Motor neuron (in vitro differentiated cells): ENCODE results near the gene STKLD1. TPM values are rescaled to one million over a fixed set of nuclear protein-coding genes. Genes with fewer than 3 reads are reported as not detected.

ENCODE experiments used
- ATAC-seq, 8 experiments: fragments of 200-7000 bp; cut with Tn5 transposase; replicated peaks in 6 of 8; 2 replicates each; pipeline ENCODE4 v1.8.0; 2021; ENCODE audit warnings: mild to moderate bottlenecking in 8 of 8, moderate library complexity in 8 of 8
- H3K27ac ChIP-seq, 2 donors: fragments of 250-450 bp; sonication (Bioruptor Pico); 2 replicates each; pipeline ENCODE4 v1.9.0; 2021; ENCODE audit warnings: antibody characterized with exemption in 2 of 2, mild to moderate bottlenecking in 2 of 2, moderate library complexity in 1 of 2
- H3K4me1 ChIP-seq, 2 donors: fragments of 250-450 bp; sonication (Bioruptor Pico); replicated peaks in 1 of 2; 2 replicates each; pipeline ENCODE4 v1.6.1; 2021; ENCODE audit warnings: antibody characterized with exemption in 2 of 2, mild to moderate bottlenecking in 2 of 2, moderate library complexity in 1 of 2
- H3K4me3 ChIP-seq, 5 donors: fragments of 250-450 bp; sonication (Bioruptor Pico); 2 replicates each; pipeline ENCODE4 v1.9.0; 2021; ENCODE audit warnings: antibody characterized with exemption in 5 of 5, mild to moderate bottlenecking in 5 of 5, moderate library complexity in 4 of 5
- WGBS, 10 experiments: fragments of 450-650 bp; shearing (Covaris generic); methylation state at CpG; one replicate each; pipeline ENCODE4 v1.0.0; 2022; 5-methylcytosine and 5-hydroxymethylcytosine counted together
- in situ Hi-C, 9 experiments: fragments of 400-800 bp; cut with MboI; loops; one replicate each; pipeline ENCODE4 v1.15.0; 2021; ENCODE audit warnings: low sequenced_read_pairs in 9 of 9, low pct_unique_long_range_greater_than_20kb in 2 of 9; ENCODE audit not compliant: unreplicated experiment in 9 of 9
- total RNA-seq, 8 experiments: library from RNA; unstranded; fragments of 300-600 nt; gene quantifications; 2 replicates each; pipeline versions ENCODE4 v1.2.3 to v1.2.4, GENCODE V29; 2022

Gene STKLD1
- total RNA-seq, 8 experiments from 2014 or later: 1.1 to 6.1 (median 3.1) TPM

- Histone ChIP-seq H3K4me1 (no peaks in the 10 kb centered on the region), H3K4me3 (no peak overlapping the region), H3K27ac (no peak overlapping the region)
- peak; percentile 28 to 78 (median 48) for ATAC-seq
- WGBS, 10 experiments: 0 to 30% (median 20%) methylated on average over 1 to 7 of the region's 14 CpGs; no CpG with 5 or more reads in 5 of the 10 experiments
- in situ Hi-C loops: no loop called here
These were observed 20.8 kb downstream of the STKLD1 start for GRCh38 chr9:133396952-133397351.

DNA sequence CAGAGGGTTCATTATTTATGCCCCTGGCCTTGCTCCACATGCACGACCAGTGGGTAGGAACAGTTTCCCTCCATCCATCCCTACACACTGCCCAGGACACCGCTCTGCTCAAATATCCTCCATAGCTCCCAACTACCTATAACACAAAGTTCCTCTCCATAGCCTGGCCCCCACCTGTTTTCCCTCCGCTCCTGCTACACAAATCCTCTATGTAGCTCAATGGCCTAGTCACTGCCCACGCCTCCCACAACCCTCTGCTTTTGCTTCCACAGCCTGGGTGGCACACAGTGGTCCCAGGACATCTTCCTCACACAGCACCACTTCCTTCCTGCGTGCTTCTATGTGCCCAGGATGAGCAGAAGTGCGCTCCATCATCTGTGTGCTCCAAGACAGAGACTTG is 21.2 kb downstream of the STKLD1 start:
- no peak overlapping the region for H3K4me3 ChIP-seq
- peak in 3 of 8 experiments; percentile 4 to 7 (median 6) for ATAC-seq
- H3K4me1 ChIP-seq: no peaks in the 10 kb centered on the region
- in situ Hi-C loops: no loop called here
- WGBS, 10 experiments: 30 to 100% (median 76%) methylated on average over 1 to 4 of the region's 6 CpGs; no CpG with 5 or more reads in 2 of the 10 experiments
- H3K27ac ChIP-seq: no peak overlapping the region

DNA sequence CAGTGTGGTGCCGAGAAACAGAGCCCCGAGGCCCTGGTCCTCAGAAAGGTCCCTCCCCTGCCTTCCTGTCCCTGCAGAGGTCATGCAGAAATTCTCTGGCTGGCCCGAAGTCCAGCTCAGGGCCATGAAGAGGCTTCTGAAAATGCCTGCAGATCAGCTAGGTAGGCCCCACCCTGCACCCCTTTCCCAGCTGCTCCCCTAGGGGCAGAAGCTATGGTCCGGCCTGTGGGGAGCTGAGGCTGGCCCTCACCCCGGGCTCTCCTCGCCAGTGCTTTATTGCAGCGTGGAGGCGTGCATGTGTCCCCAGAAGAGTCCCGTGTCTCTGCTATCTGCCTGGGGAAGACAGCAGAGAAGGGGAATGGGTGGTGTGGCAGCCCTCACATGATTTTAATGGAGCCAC is 21.7 kb downstream of the STKLD1 start:
- no peak for ATAC-seq
- Histone ChIP-seq H3K27ac (no peak overlapping the region), H3K4me3 (no peak overlapping the region), H3K4me1 (no peaks in the 10 kb centered on the region)
- 0 to 100% (median 80%) methylated on average over 1 to 4 of the region's 9 CpGs; no CpG with 5 or more reads in 5 of the 10 experiments for WGBS, 10 experiments
- in situ Hi-C loops: no loop called here

DNA sequence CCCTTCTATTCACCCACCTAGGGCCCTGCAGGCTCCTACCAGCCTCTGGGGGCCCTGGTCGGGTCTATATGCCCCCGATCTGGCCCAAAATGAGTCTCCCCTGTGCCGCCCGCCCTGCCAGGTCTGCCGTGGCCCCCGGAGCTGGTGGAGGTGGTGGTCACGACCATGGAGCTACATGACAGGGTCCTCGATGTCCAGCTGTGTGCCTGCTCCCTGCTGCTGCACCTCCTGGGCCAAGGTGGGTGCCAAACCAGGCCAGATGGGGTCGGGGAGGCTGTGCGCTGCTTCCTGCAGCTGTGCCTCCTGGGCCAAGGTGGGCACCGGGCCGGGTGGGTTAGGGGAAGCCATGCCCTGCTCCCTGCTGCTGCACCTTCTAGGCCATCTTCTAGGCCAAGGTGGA is 24.1 kb downstream of the STKLD1 start:
- no peak for ATAC-seq
- in situ Hi-C loops: no loop called here
- WGBS, 10 experiments: 100% methylated on average over 2 of the region's 12 CpGs; no CpG with 5 or more reads in 9 of the 10 experiments
- no peaks in the 10 kb centered on the region for H3K4me1 ChIP-seq
- H3K27ac ChIP-seq: no peak overlapping the region
- no peak overlapping the region for H3K4me3 ChIP-seq

DNA sequence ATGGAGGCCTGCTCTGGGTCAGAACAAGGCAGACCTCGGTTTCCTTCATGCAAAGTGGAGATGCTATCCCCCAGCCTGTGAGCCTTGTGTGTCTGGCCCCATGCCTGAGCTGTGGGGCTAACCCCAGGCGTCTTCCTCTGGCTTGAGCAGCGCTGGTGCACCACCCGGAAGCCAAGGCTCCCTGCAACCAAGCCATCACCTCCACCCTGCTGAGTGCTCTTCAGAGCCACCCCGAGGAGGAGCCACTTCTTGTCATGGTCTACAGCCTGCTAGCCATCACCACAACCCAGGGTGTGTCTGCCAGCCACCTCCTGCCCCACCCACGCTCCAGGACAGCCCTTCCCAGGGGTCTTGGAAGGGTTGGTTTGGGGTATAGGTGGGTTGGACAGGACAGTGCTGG is 25.4 kb downstream of the STKLD1 start:
- no peak overlapping the region for H3K27ac ChIP-seq
- no peak overlapping the region for H3K4me3 ChIP-seq
- WGBS, 10 experiments: 60 to 100% (median 95%) methylated on average over 1 to 3 of the region's 6 CpGs; no CpG with 5 or more reads in 7 of the 10 experiments
- no peaks in the 10 kb centered on the region for H3K4me1 ChIP-seq
- peak in 1 of 8 experiments; percentile 5 for ATAC-seq
- in situ Hi-C loops: no loop called here

GRCh38 chr9:133402689-133403088 is 26.5 kb downstream of the STKLD1 start:
- Histone ChIP-seq H3K4me3 (no peak overlapping the region), H3K27ac (no peak overlapping the region), H3K4me1 (no peaks in the 10 kb centered on the region)
- WGBS, 10 experiments: no CpG with 5 or more reads among the region's 7 CpGs
- ATAC-seq: no peak
- in situ Hi-C loops: no loop called here

- H3K4me1 ChIP-seq: no peaks in the 10 kb centered on the region
- WGBS, 10 experiments: 77 to 95% (median 88%) methylated on average over 4 to 7 of the region's 16 CpGs; no CpG with 5 or more reads in 6 of the 10 experiments
- in situ Hi-C loops: no loop called here
- no peak for ATAC-seq
- no peak overlapping the region for H3K4me3 ChIP-seq
- no peak overlapping the region for H3K27ac ChIP-seq
These were observed 27.7 kb downstream of the STKLD1 start for GRCh38 chr9:133403766-133404453.

- no peak overlapping the region for H3K27ac ChIP-seq
- no peak overlapping the region for H3K4me3 ChIP-seq
- no peak for ATAC-seq
- in situ Hi-C loops: no loop called here
- no peaks in the 10 kb centered on the region for H3K4me1 ChIP-seq
- 79 to 100% methylated on average over 2 to 8 of the region's 12 CpGs; no CpG with 5 or more reads in 8 of the 10 experiments for WGBS, 10 experiments
These were observed 28.4 kb downstream of the STKLD1 start for GRCh38 chr9:133404454-133405002.

- H3K4me3 ChIP-seq: no peak overlapping the region
- ATAC-seq: peak in 5 of 8 experiments; percentile 8 to 79 (median 18)
- H3K27ac ChIP-seq: no peak overlapping the region
- H3K4me1 ChIP-seq: no peaks in the 10 kb centered on the region
- 30 to 80% (median 80%) methylated on average over 1 to 8 of the region's 19 CpGs; no CpG with 5 or more reads in 4 of the 10 experiments for WGBS, 10 experiments
- in situ Hi-C loops: no loop called here
These were observed 29.6 kb downstream of the STKLD1 start for GRCh38 chr9:133405508-133406438.

DNA sequence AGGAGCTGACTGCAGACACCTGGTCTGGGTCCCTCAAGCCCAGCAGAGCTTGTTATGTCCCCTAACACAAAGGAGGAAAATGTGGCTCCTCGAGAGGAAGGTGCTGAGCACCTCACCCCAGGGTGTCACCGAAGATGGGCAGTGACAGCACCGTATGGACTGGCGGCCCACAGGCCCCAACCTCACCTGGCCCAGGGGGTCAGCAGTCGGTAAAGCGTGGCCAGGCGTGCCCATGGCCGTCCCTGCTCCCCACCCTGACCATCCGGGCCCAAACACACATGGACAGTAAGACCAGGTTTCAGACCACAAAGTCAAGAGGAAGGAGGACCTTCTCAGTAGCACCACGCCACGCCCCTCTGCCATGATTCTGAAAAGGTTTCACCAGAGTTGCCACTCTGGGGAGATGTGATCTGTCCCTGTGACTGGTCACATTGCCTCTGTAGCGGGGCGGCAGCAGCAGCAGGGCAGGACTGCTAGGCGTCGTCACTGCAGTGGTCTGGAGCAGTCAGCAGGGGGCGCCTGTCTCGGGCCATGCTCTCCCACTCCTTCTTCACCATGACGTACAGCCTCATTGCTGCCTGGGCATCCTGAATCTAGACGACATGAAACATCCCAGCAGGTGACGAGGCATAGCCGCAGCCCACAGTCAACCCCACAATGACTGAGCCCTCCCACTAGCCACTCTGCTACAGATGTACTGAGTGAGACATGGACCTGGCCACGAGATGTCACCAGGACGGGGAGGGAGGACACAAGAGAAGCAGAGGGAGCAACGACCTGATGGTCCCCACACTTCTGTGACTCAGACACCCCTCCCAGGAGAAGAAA is 30.5 kb downstream of the STKLD1 start:
- in situ Hi-C loops: no loop called here
- Histone ChIP-seq H3K4me1 (no peaks in the 10 kb centered on the region), H3K4me3 (no peak overlapping the region), H3K27ac (no peak overlapping the region)
- peak; percentile 75 to 94 (median 86) for ATAC-seq
- 0 to 100% (median 40%) methylated on average over 1 to 11 of the region's 24 CpGs; no CpG with 5 or more reads in 3 of the 10 experiments for WGBS, 10 experiments

DNA sequence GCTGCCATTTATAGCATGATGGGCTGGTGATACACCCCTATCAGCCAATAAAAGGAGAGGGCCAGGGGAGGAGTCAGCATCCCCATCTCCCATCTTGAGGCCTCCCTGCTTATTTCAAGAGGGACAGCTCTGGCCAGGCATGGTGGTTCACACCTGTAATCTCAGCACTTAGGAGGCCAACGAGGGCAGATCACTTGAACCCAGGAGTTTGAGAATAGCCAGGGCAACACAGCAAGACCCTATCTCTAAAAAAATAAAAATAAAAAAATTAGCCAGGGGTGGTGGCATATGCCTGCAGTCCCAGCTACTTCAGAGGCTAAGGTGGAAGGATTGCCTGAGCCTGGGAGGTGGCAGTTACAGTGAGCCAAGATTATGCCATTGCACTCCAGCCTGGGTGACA is 31.9 kb downstream of the STKLD1 start:
- in situ Hi-C loops: no loop called here
- no peak overlapping the region for H3K27ac ChIP-seq
- ATAC-seq: no peak
- 100% methylated on average over 1 of the region's 1 CpG; no CpG with 5 or more reads in 9 of the 10 experiments for WGBS, 10 experiments
- no peak overlapping the region for H3K4me3 ChIP-seq
- no peaks in the 10 kb centered on the region for H3K4me1 ChIP-seq

DNA sequence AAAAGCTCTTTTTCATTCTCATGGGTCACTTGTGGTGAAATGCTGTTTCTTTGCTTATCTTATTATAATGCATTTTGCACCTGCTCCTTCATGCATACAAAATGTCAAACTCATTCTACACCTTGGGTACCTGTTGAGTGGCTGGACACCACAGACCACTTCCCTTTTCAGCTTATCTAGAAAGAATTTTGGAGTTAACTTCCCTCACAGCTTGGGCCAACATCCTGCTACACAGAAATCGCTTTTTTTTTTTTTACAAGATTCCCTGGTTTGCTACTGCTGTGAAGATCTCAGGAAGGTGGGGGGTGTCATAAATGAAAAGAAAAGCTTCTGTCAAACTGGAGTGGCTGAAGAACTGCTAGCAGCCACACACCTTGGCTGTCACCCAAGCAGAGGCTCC is 39.0 kb downstream of the STKLD1 start:
- peaks cover 11 to 15% of the 10 kb centered on the region in 2 donors for H3K4me1 ChIP-seq
- H3K4me3 ChIP-seq: no peak overlapping the region
- no peak overlapping the region for H3K27ac ChIP-seq
- in situ Hi-C loops: no loop called here
- 60 to 100% (median 100%) methylated on average over 1 of the region's 1 CpG; no CpG with 5 or more reads in 5 of the 10 experiments for WGBS, 10 experiments
- no peak for ATAC-seq
